ENCODE data around the gene FKBP9. TPM values are rescaled to one million over a fixed set of nuclear protein-coding genes. Genes with fewer than 3 reads are reported as not detected.
"Not testable (repeated sequence)": the region's sequence is repeated elsewhere in the genome, so short reads cannot be mapped to it uniquely, and the experiment has no call there.

The FKBP9 gene, protein sequence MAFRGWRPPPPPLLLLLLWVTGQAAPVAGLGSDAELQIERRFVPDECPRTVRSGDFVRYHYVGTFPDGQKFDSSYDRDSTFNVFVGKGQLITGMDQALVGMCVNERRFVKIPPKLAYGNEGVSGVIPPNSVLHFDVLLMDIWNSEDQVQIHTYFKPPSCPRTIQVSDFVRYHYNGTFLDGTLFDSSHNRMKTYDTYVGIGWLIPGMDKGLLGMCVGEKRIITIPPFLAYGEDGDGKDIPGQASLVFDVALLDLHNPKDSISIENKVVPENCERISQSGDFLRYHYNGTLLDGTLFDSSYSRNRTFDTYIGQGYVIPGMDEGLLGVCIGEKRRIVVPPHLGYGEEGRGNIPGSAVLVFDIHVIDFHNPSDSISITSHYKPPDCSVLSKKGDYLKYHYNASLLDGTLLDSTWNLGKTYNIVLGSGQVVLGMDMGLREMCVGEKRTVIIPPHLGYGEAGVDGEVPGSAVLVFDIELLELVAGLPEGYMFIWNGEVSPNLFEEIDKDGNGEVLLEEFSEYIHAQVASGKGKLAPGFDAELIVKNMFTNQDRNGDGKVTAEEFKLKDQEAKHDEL
- total RNA-seq, result 120 TPM
- long read RNA-seq, transcript FKBP9-201 (10 exons, 3,462 nt), result major isoform, 349 of 374 reads
- long read RNA-seq, partial matches to known transcripts, result 9 of 374 reads
- long read RNA-seq, other reads (novel, unspliced or antisense), result 15 of 374 reads

GRCh38 chr7:32957326-32958045 lies at the start of gene FKBP9:
Gene FKBP9 (plus strand): TSS chr7:32957440. CDS start chr7:32957574, 134 bp downstream.
- DNase-seq, result peak; percentile 92
- ATAC-seq (ENCODE audit: poor library complexity), result peak; percentile 96

GRCh38 chr7:32910195-32910594 lies 47.0 kb upstream of the FKBP9 start:
- intact Hi-C loops (cut with DNase I), result no loop called here
- ATAC-seq (ENCODE audit: poor library complexity), result no peak

More at GRCh38 chr7:32957326-32958045, at the start of gene FKBP9:
- intact Hi-C loops (cut with DNase I), result no loop called here

DNA sequence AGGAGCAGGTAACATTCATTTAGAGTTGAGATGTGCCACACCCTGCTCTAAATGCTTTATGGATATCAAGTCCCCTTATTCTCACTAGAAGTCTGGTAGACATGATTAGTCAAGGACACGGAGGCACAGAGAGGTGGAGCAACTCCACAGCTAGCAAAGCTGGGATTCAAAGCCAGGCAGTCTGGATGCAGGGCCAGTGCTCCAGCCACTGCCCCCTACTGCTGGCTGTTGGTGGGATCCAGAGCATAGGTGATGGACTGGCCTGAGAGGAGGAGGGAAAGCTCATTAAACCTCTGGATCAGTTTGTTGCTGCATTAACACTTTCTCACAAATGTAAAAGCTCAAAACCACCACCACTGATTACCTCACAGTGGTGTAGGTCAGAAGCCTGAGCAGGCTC lies 43.1 kb upstream of the FKBP9 start:
- intact Hi-C loops (cut with DNase I), result no loop called here
- no peak for ATAC-seq (ENCODE audit: poor library complexity)

More at GRCh38 chr7:32910195-32910594, 47.0 kb upstream of the FKBP9 start:
- DNase-seq, result no peak

GRCh38 chr7:32915041-32915536 lies 42.2 kb upstream of the FKBP9 start:
- ATAC-seq (ENCODE audit: poor library complexity) (no peak), DNase-seq (no peak)
- intact Hi-C loops (cut with DNase I), result no loop called here

More for the DNA sequence above, 43.1 kb upstream of the FKBP9 start:
- no peak for DNase-seq

- no peak for ATAC-seq (ENCODE audit: poor library complexity)
- intact Hi-C loops (cut with DNase I), result no loop called here
- DNase-seq, result no peak
Measured at GRCh38 chr7:32916006-32916405, 41.2 kb upstream of the FKBP9 start.

- ATAC-seq (ENCODE audit: poor library complexity); intact Hi-C loops (cut with DNase I): not testable (repeated sequence)
Measured at GRCh38 chr7:32916994-32917393, 40.2 kb upstream of the FKBP9 start.

GRCh38 chr7:32921896-32922295 lies 35.3 kb upstream of the FKBP9 start:
- ATAC-seq (ENCODE audit: poor library complexity), result no peak
- intact Hi-C loops (cut with DNase I), result no loop called here
- no peak for DNase-seq

More at GRCh38 chr7:32916994-32917393, 40.2 kb upstream of the FKBP9 start:
- not testable (repeated sequence) for DNase-seq

- intact Hi-C loops (cut with DNase I), result no loop called here
- DNase-seq, result no peak
- ATAC-seq (ENCODE audit: poor library complexity), result no peak
Measured at GRCh38 chr7:32928785-32929298, 28.4 kb upstream of the FKBP9 start.

DNA sequence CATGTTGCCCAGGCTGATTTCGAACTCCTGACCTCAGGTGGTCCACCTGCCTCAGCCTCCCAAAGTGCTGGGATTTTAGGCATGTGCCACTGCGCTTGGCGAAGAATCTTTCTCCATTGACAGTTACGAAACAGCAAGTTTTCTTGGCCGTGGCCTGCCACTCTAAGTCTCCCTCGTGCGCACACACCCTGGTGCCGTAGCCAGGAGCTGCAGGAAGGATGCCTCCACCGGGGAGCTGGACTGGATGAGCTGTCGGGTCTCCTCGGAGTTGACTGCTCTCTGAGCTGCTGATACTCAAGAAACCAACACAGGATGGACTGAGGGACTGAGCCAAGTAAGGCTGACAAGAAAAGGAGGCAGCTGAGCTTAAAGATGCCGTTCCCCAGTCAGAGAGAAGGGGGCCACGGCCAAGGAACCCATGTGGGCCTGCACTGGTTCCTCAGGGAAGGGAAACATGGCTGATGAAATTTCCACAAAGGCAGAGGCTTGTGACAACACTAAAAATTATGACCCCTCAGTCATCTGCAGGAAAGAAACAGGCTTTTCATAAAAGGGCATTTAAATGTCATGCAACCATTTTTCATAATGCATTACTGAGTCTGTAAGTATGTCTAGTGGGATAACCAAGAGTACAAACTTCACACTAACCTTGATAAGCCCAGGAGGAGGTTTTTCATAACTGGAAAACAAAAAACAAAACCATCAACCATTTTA lies 27.7 kb upstream of the FKBP9 start:
- DNase-seq, result no peak
- intact Hi-C loops (cut with DNase I), result no loop called here
- ATAC-seq (ENCODE audit: poor library complexity), result peak; percentile 29

- ATAC-seq (ENCODE audit: poor library complexity) (no peak), DNase-seq (no peak)
- intact Hi-C loops (cut with DNase I), result no loop called here
Measured at GRCh38 chr7:32930378-32930777, 26.9 kb upstream of the FKBP9 start.

DNA sequence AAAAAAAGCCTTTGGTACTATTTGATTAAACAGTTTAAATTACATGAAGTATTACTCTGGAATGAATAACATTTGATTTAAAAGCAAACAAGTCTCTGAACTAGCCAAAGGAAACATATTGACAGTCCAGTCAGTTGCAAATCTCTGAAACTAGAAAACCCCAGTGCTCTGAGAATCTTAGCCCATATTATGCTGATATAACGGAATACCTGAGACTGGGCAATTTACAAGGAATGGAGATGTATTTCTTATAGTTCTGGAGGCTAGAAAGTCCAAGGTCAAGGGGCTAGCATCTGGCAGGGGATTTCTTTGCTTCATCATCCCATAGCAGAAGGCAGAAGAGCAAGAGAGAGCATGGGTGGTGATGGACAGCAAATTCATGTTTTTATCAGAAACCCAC lies 21.7 kb upstream of the FKBP9 start:
- ATAC-seq (ENCODE audit: poor library complexity), result no peak
- DNase-seq, result no peak
- intact Hi-C loops (cut with DNase I), result no loop called here

DNA sequence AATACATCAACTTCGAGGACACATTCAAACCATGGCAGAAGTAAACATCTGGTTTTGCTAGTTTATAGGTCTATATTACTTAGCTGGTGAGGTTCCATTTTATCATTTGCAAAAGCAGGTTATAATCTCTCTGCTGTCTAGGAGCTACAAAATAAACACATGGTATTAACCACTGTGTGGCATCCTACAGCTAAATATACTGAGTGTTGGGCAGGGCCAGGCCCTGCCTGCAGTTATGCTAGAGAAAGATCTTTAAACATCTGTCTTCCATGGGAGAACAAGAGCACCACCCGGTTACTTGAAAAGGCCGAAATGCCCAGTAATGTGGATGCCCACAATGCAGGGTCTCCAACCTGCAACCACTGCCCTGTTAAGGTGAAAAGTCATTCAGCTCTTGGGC lies 20.6 kb upstream of the FKBP9 start:
- intact Hi-C loops (cut with DNase I), result no loop called here
- peak; percentile 57 for ATAC-seq (ENCODE audit: poor library complexity)
- DNase-seq, result no peak

- ATAC-seq (ENCODE audit: poor library complexity) (peak; percentile 63), DNase-seq (peak; percentile 48)
- intact Hi-C loops (cut with DNase I), result no loop called here
Measured at GRCh38 chr7:32937344-32938174, 19.7 kb upstream of the FKBP9 start.

GRCh38 chr7:32941181-32941580 lies 16.1 kb upstream of the FKBP9 start:
- DNase-seq (no peak), ATAC-seq (ENCODE audit: poor library complexity) (no peak)
- intact Hi-C loops (cut with DNase I), result loop anchor here (5.0 to 10.0 kb wide), 3 partner anchors 49 to 104 kb away; partner anchors contain the start of gene KBTBD2

DNA sequence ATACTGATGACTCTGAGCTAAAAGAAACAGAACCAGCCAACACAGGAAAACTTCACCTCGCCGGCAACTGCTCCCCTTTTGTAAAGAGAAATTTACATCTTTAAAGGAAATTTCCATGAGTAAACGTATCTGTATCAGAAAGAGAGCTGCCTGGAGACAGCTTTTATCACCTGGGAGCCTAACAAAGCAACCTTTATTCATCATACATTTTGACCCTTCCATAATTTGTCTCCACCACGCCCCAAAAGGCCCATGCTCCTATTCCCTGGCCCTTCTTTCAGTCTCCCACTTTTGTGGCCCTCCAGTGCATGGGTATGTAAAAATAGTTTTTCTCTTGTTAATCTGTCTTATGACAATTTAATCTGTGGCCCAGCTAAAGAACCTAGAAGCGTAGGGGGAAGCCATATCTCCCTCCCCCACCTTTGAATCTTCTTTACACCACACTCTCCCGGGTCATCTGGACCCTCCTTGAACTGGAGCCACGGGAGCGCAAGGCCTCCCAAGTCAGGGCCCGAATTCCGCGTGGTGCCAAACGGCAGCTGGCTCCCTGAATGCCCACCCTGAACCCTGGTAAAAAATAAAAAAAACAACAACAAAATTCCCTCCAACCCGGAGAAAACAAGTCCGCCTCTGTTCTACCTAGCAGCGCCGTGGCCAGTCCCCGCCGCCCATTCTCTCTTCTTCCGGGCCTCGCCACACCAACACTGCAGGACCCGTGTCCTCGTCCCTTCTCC lies 15.4 kb upstream of the FKBP9 start:
- intact Hi-C loops (cut with DNase I), result loop anchor here (5.0 to 10.0 kb wide), 3 partner anchors 50 to 103 kb away; partner anchors contain the start of gene KBTBD2

GRCh38 chr7:32942415-32943251 lies 14.6 kb upstream of the FKBP9 start:
- DNase-seq (peak; percentile 90), ATAC-seq (ENCODE audit: poor library complexity) (peak; percentile 96)
- intact Hi-C loops (cut with DNase I), result loop anchor here (5.0 to 10.0 kb wide), 3 partner anchors 50 to 102 kb away; partner anchors contain the start of gene KBTBD2

More for the DNA sequence above, 15.4 kb upstream of the FKBP9 start:
- ATAC-seq (ENCODE audit: poor library complexity), result peak; percentile 8
- DNase-seq, result no peak

Data from Right ventricle myocardium superior (tissue), 1 donor.